Left cardiac atrium (tissue), 4 donors: Measurements from ENCODE around the gene ATG7. TPM values are rescaled to one million over a fixed set of nuclear protein-coding genes. Genes with fewer than 3 reads are reported as not detected.

ENCODE experiments used
- ATAC-seq, 2 donors: fragments of 200-7000 bp; cut with Tn5 transposase; one replicate each; pipeline ENCODE4 v1.9.1; 2020; ENCODE audit warnings: mild to moderate bottlenecking in 2 of 2, moderate library complexity in 2 of 2
- DNase-seq: peaks from one replicate; pipeline ENCODE4 v3.0.0-alpha.2; 2020
- intact Hi-C, 2 donors: fragments of 100-400 bp; cut with DNase I; formaldehyde crosslinking; loops; one replicate each; pipeline versions ENCODE4 v1.14.1 to v1.15.1; 2022 to 2023
- total RNA-seq, 2 donors: library from RNA; stranded (reverse); fragmentation: NEBNext Ultra II Directional; extraction: Animal tissue kit (Norgen Biotek cat#: 25700); gene quantifications; one replicate each; pipeline ENCODE4 v1.2.1, GENCODE V29; 2021
- donor health status: DM: no; HTN: yes; CAD: no.
- donor health status: DM: no; HTN: yes; CAD: no; lungs with severe emphysema.
- donor health status: DM: yes; HTN: yes; CAD: no.
- donor health status: Dilated cardiomyopathy.

The ATG7 gene
- total RNA-seq, 2 donors from 2014 or later, result 21.7 to 22.8 TPM

DNA sequence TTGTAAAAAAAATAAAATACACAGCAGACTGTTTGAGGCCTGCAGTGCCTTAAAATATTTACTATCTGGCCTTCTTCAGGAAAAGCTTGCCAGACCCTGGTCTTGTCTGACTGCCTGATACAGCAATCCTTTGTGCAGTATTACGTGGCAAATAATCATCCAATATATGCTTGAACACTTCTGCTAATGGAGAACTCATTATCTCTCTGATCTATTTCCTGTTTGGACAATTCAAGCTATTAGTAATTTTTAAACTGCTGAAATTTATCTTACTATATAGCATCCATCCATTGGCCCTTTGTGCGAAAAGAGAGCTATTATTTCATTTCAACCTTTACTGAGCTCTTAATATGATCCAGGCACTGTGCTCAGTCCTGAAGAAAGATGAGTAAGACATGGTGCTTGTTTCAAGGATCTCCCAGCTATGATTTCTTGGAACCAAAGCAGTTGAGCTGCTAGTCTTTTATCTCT lies 15.9 kb downstream of the ATG7 start:
- ATAC-seq (peak in 1 of 2 donors; percentile 15), DNase-seq (no peak)
- intact Hi-C loops, result no loop called here

DNA sequence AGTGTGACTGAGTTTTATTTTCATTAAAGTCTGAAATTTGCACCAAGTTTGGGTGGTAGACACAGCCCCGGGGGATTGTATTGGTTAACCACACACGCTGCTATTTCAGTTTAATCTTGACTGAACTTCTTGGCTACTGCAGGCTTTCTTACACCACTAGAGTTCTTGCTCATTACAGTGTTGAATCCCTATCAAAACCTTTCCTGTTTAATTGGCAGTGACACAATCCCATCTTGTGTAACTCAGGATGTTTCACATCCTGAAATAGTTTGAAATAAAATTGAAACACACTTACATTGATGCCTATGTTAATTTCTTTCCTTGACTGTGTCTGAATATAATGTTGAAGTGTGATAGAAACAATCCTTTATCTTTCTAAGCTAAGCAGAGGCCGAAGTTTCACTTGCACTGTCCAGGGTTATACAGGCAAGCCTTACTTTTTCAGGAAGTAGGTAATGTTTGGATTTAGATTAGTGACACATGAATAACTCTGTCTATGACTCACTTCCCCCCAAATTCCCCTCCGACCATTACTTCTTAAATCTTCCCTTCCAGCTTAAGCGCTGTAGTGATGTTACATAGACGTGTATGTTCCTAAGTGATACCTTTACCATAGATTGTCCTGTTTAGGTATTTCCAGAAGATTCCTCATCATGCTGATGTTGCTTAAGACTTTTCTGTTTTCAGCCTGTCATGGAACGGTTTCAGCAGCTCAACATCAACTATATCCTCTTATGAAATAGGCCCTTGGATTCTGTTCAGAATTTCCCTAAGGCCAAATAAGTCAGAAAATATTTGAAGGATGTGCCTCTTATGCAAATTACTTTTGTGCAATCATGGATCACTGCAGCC lies 16.8 kb downstream of the ATG7 start:
- peak; percentile 85 to 86 for ATAC-seq
- intact Hi-C loops, result no loop called here

GRCh38 chr3:11289864-11290263 lies 17.7 kb downstream of the ATG7 start:
- intact Hi-C loops, result no loop called here
- DNase-seq (no peak), ATAC-seq (no peak)

More for the DNA sequence above, 16.8 kb downstream of the ATG7 start:
- DNase-seq, result no peak

DNA sequence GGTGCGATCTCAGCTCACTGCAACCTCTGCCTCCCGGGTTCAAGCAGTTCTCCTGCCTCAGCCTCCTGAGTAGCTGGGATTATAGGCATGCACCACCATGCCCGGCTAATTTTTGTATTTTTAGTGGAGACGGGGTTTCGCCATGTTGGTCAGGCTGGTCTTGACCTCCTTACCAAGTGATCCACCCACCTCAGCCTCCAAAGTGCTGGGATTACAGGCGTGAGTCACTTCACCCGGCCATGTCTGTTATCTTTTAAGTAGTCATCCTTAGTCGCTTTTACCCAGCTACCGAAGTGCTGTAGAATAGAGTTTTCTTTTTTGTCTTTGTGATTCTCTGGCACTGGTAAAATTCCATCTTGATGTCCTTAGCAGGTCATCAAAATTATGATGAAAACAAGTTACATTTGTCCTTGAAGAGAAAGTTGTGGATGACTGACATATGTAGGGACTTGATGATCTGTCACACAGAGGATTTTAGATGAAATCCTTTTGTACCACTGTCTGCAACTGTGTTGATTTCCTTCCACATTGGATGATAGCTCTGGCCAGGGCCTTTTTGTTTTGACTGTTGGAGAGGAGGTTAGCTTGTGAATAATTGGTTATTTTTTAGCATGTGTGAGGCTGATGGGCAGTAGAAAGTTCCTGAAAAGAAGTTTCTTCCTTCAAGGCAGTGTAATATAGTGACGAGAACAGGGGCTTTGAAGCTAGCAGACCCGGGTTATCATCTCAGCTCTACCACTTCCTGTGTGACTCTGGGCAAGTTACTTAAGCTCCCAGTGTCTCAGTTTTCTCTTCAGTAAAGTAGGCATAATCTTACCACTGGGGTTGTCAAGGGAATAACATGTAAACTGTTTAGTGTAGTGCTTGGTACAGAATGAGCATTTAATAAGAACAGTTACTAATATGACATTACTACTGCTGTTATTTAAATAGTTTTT lies 18.8 kb downstream of the ATG7 start:
- DNase-seq (no peak), ATAC-seq (no peak)
- intact Hi-C loops, result no loop called here

- intact Hi-C loops, result no loop called here
- peak; percentile 38 for DNase-seq
- peak; percentile 35 to 60 for ATAC-seq
Measured at GRCh38 chr3:11291808-11292207, 19.6 kb downstream of the ATG7 start.

GRCh38 chr3:11297126-11297525 lies 24.9 kb downstream of the ATG7 start:
- intact Hi-C loops, result no loop called here
- DNase-seq (no peak), ATAC-seq (no peak)

DNA sequence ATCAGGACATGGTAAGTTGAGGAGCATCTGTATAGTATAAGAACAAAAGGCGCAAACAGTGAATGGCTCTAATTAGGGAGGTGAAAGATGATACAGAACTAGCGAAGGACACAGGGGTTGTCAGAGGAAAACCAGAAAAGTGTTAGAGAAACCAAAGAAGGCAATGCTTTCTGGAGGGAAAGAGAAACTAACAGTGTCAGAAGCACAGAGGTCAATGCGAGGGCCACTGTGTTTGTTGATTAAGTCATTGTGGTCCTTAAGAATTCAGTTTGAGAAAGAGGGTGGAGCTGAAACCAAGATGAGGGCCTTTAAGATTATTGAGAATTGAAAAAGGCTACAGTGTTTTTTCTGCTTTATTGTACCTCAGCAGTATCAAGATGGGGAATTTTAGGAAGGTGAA lies 28.8 kb downstream of the ATG7 start:
- ATAC-seq, result no peak
- intact Hi-C loops, result no loop called here
- DNase-seq, result no peak

- intact Hi-C loops, result no loop called here
- ATAC-seq (no peak), DNase-seq (no peak)
Measured at GRCh38 chr3:11302444-11302843, 30.2 kb downstream of the ATG7 start.

DNA sequence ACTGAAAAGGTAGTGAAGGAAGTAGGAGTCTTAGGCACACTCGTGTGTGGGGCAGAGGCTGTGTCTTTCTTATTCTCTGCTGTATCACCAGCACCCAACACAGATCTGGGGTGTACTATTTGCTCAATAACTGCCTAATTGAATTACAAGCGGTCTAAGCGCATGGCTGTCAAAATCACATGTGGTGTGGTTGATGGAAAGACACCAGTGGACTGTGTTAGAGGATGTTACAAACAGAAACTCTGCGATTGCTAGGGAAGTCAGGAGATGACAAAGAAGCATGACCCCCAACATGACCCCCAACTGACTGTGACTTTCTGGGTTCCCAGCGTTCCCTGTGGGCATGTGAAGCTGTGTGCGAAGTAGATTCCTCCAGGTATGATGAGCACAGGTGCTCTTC lies 32.0 kb downstream of the ATG7 start:
- no peak for DNase-seq
- intact Hi-C loops, result no loop called here
- ATAC-seq, result no peak

DNA sequence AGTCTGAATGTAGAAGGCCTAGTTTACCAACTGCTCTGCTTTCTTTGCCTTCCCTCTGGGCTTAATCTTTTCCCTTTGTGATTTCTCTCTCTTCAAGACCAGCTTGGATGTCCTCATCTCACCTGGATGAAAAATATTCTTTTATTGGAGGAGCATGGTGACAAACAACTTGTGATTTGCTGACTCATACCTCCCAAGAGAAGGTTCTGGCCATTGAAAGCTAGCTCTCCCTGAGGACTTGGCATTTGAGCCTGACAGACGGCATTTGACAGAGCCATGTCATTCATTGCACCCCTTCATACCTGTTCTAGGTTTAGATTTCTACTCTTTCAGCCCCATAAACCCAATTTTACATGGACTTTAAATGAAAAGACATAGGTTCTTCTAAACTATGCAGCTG lies 33.3 kb downstream of the ATG7 start:
- DNase-seq (no peak), ATAC-seq (no peak)
- intact Hi-C loops, result no loop called here

GRCh38 chr3:11306817-11307589 lies 34.8 kb downstream of the ATG7 start:
- ATAC-seq (peak; percentile 63 to 76), DNase-seq (no peak)
- intact Hi-C loops, result no loop called here

- DNase-seq, result no peak
- ATAC-seq, result peak; percentile 41 to 44
Measured at GRCh38 chr3:11307830-11308432, 35.7 kb downstream of the ATG7 start.

DNA sequence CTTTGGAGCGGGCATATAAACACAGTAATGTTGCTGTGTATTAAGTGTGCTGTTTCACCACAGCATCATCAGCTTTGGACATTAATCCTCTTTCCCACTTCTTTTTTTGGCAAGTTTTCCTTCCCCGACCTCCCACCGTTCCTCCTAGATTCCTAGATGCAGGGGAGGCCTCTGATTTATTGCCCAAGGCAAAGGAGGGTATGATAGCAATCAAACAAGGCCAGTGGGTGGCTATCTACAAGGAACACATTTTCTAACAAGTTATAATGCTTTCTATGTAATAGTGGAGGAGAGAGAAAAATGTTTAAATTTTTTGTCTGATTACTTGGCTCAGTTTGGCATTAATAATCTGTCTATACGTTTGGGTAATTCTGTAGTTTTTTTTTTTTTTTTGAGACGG lies 38.1 kb downstream of the ATG7 start:
- intact Hi-C loops, result loop anchor here in 1 of 2 donors (10.0 kb wide), 1 partner anchor 65 kb away; no protein-coding TSS in a partner anchor
- no peak for DNase-seq
- ATAC-seq, result no peak

More at GRCh38 chr3:11307830-11308432, 35.7 kb downstream of the ATG7 start:
- intact Hi-C loops, result no loop called here

GRCh38 chr3:11312166-11312565 lies 40.0 kb downstream of the ATG7 start:
- no peak for ATAC-seq
- intact Hi-C loops, result loop anchor here in 1 of 2 donors (10.0 kb wide), 1 partner anchor 67 kb away; no protein-coding TSS in a partner anchor
- no peak for DNase-seq

- intact Hi-C loops, result loop anchor here in 1 of 2 donors (10.0 kb wide), 1 partner anchor 72 kb away; no protein-coding TSS in a partner anchor
- DNase-seq (no peak), ATAC-seq (no peak)
Measured at GRCh38 chr3:11317300-11317699, 45.1 kb downstream of the ATG7 start.

- DNase-seq (no peak), ATAC-seq (no peak)
- intact Hi-C loops, result no loop called here
Measured at GRCh38 chr3:11322931-11323330, 50.7 kb downstream of the ATG7 start.

DNA sequence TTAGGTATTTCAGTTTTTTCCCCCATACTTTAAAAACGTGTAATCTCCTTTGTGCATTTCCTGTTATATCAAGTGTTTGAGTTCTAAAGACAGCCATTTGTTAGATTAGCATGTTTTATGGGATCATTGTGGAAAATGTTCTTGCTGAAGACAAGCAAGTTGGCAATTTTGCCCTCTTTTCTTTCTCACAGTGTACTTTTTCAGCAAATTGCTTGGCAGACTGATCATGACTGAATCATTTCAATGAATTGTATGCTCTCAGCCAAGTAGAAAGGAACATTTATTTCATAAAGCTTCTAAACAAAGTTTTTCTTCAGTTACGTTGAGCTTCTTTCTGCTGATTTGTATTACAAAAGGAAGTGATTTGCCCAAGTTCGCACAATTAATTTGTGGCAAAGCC lies 51.6 kb downstream of the ATG7 start:
- DNase-seq (no peak), ATAC-seq (no peak)
- intact Hi-C loops, result no loop called here

DNA sequence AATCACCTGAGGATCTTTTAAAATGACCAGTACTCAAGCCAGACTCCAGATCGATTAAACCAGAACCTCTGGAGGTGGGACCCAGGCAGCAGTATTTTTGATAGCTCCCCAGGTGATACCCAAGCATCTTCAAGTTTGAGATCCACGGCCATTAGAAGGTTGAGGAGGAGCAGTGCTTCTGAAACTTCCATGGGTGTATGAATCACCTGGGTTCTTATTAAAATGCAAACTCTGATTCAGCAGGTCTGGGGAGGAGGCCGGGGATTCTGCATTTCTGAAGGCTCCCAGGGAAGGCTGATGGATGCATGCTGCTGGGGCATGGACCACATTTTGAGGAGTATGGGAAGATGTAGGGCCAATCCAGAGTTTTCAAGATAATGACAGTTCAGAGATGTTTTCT lies 55.4 kb downstream of the ATG7 start:
- intact Hi-C loops, result no loop called here
- DNase-seq (no peak), ATAC-seq (no peak)
